ENCODE data around the gene NOD1.
"Not testable (repeated sequence)": the region's sequence is repeated elsewhere in the genome, so short reads cannot be mapped to it uniquely, and the experiment has no call there.

- not testable (repeated sequence) for TF ChIP-seq EZH2 (IDR thresholded peaks at IDR 0.05; ENCODE audit: borderline replicate concordance, insufficient read depth, low read depth, low read length, poor library complexity, severe bottlenecking); CTCF (IDR thresholded peaks at IDR 0.05)
These were observed 97.8 kb downstream of the NOD1 start for GRCh38 chr7:30380824-30381223.
